NCI-H748 (cell line): Measurements from ENCODE around the gene DEFB108B.
"Not testable (repeated sequence)": the region's sequence is repeated elsewhere in the genome, so short reads cannot be mapped to it uniquely, and the experiment has no call there.

Experiments
- DNase-seq: peaks from one replicate; lab custom pipeline; 2025; ENCODE audit not compliant: unreplicated experiment; lab: John Stamatoyannopoulos, UW

Gene DEFB108B, protein sequence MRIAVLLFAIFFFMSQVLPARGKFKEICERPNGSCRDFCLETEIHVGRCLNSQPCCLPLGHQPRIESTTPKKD

DNA sequence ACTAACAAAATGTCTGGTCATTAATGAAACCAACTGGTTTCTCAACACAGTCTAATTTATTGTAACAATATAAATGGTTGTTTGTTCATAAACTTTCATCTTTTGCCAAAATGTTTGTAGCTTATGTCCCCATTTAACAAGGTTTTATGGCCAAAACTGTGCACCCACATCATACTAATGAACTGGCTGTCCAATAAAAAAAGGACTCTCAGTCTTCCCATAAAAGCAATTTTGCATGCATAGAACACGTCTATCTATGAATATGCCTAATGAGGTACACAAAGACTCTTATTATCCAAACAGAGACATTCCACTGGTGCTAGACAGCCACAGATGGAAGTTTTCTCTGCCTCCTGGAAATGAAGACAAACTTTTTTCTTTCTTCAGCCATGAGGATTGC is at the start of gene DEFB108B:
Gene DEFB108B (plus strand): TSS at position 390 of the 400 bp plus-strand sequence. CDS start 0 bp downstream, at position 390.
- DNase-seq, result not testable (repeated sequence)

DNA sequence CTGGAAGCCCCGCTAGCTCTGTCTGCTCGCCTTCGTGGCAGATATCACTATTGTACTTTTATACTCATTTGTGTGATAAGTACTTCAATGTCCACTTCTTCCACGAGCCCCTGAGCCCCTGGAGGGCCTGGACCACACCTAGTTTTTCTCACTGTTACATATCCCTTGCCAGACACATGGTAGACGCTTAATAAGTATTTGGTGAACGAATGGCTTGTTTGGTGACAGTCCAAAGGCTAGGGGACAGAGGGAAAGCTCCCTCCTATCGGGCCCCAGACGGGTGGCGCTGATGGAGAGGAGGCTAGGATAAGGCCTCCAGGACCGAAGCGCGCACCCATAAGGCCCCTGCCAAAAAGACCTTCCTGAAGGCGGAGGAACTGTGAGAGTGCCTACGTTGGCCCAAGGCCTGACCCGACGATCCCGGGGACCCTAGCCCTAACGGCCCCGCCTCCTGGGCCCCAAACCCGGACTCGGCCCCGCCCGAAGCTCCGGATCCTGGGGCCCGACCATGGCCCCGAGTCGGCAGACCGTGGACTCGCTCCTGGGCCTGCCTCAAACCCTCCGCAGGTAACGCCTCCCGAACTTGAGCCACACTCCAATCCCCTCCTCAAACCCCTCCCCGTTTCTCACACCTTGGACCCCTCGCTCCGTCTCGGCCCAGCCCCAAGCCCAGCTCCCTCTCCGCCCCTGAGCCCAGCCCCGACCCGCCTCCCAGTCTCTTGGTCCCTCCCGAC is 46.7 kb upstream of the DEFB108B start:
- DNase-seq, result peak; percentile 91

DNA sequence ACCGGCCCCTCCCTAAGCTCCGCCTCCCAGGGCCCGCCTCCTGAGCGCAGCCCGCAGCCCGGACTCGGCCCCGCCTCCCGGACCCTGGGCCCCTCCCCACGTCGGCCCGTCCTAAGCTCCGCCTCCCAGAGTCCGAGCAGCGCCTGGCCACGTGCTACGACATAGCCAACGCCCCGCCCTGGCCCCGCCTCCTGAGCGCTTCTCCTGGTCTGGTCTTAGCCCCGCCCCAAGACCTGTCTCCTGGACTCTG is 46.2 kb upstream of the DEFB108B start:
- DNase-seq, result not testable (repeated sequence)

DNA sequence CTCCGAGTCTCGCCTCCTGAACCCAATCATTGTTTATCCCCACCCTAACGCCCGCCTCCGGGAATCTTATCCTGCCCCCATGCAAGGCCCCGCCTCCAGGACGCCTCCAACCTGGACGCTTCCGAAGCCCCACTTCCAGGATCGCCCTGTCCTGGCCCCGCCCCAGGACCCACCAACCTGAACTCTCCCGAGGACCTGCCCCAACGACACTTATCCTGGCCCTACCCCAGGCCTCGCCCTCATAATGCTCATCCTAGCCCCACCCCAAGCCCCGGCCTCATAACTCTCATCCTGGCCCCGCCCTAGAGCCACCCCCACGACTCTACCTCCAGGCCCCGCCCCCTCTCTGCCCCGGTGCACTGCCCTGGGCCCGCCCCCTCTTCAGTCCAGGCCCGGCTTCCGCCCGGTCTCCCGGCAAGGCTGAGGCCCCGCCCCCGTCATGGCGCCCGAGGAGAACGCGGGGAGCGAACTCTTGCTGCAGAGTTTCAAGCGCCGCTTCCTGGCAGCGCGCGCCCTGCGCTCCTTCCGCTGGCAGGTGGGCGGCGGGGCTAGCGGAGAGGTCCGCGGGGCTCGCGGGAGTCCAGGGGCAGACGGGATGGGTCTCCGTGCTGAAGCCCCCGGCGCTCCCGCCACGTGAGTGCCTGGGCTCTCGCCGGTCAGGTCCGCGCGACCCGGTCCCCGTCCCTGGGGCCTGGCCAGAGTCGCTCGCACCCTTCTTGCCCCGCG is 45.7 kb upstream of the DEFB108B start:
- DNase-seq, result peak; percentile 97

DNA sequence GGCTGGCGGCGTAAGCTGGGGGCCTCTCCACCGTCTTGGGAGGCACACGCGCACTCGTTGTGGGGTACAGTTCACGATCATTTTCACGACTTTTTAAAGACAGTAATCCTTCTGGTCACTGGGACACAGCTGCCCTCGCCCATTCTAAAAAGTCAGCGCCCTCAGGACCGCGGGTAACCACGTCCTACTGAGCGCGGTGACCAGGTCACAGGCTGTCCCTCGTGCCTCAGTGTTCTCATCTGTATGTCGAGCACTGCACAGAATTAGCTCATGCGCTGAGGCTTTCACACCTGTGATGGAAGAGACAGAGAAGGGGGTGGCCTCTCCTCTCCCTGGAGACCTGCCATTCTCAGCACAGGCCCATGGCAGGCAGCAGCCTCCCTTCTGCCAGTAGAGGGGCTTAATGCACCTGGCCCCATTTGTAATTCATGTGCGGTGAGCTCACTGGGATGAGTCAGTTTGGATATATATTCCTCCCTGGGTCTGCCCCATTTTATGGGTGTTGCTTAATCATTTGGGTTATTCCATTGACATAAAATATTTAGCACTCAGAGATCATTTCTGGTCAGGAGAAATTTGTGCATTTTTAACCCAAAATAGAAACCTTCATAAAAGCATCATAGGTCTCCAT is 45.1 kb upstream of the DEFB108B start:
- DNase-seq, result peak; percentile 39

DNA sequence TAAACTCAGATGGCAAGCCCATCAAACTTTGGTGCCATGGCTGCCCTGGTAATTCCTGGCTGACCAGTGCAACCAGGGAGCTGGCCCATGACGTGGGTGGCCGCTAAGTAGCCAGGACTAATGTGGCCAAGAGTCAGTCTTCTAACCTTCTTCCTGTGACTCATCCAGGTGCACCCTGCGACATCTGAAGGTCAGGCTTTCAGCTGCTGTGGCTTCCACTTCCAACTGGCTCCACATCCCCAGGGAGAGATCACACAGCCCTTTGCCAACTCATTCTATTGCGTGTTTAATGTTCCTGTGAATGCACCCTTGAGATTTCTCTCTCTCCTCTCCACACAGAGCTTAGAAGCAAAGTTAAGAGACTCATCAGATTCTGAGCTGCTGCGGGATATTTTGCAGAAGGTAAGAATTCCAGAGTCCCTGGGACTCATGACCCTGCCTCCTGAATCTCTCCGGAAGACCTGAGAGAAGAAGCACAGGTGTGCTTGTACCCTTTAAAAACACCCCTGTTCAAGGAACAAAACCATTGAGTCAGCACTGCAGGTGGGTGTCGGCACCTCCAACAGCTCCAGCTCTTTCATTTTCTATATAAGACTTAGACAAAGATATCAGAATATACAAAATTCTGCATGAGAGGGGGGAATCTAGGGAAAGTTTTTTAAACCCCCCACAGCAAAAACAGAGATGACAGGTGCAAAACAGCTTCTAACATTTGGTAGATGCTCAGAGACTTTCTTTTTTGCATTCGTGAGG is 43.4 kb upstream of the DEFB108B start:
- not testable (repeated sequence) for DNase-seq

DNA sequence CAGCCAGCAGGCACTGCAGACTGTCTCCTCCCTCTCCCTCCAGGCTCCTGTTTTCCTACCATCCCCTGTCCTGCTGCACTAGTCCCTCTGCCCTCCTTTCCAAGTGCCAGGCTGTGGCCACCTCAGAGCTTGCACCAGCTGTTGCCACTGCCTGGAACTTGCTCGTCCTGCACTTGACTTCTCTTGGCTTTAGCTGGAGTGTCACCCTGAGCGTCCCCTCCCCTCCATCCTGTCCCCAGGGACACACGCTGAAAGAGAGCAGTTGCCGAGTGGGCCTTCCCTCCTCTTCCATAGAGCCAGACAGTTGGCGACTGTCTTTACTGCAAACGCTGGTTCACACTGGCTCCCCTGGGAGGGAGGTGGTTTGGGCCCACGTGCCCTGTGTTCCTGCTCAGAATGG is 41.9 kb upstream of the DEFB108B start:
- DNase-seq, result not testable (repeated sequence)

DNA sequence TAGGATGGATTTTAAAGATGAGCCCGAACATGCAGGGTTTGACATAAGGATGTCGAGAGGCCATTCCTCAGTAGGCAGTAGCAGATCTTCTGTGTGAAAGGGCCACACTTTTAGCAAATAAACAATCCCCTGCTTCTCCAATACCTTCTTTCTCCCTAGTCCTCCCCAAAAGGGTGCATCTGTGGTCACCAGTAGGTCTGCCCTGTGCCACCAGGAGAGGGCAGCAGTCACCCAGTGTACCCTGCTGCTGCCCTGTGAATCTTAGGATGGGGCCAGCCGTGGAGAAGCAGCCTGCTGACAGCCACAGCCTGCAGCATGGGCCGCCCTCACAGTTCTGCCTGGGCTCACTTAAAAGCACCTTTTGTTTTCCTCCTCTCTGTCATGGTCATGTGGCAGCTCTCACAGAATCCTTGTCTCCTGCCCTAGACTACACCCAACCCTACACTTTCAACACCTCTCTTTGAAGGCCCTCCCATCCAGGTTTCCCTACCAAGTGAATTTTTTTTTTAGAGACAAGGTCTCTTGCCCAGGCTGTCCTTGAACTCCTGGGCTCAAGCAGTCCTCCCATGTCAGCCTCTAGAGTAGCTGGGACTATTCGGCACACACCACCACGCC is 40.3 kb upstream of the DEFB108B start:
- DNase-seq, result peak; percentile 4

DNA sequence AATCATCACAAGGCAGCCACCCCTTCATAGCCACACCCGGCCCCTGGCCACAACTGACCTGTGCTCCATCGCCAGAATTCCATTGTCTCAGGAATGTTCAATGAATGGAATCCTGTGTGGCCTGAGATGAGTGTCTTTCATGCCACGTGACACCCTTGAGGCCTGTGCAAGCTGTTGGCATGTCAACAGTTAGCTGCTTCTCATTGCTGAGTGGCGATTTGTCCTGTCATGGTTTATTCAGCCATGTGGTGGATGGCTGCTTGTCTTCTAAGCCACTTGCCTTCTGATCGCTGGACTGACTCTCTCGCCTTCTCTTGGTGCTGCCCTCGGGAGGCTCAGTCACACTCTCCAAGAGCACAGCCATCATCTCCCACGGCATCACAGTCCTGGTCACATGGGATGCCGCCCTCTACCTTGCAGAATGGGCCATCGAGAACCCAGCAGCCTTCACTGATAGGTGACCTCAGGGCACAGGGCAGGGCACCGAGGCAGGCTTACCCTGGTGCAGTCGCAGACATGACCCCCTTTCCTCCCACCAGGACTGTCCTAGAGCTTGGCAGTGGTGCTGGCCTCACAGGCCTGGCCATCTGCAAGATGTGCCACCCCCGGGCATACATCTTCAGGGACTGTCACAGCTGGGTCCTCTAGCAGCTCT is 38.5 kb upstream of the DEFB108B start:
- DNase-seq, result not testable (repeated sequence)

DNA sequence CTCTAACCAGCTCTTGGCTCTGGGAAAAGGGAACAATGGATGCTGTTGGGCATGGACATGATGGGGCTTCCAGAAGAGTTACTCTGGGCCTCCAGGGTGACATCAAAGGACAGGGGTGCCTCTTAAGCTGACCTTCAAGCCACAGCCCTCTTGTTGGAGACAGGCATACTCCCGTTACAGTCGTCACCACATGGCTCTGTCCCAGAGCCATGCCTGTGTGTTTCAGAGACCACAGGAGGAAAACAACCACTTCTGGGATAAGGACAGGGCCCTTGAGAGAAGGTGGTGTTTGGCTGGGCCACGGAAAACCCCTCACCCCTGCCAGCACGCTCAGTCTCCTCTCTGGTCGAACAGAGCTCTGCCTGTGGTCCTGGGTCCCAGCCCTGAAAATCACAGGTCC is 37.8 kb upstream of the DEFB108B start:
- DNase-seq, result not testable (repeated sequence)

DNA sequence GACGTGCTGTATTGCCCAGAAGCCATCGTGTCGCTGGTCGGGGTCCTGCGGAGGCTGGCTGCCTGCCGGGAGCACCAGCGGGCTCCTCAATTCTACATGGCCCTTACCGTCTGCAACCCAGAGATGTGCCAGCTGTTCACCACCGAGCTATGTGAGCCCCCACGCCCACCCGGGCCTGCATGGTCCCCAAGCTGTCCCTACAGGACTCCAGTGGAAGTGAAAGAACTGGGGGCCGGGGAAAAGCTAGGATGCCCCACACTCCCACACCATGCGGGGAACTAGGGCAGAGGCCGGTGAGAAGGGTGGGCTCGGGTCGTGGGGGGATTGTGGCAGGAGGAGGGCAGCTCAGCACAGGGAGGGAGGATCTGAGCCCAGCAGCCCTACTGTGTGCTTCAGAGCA is 37.0 kb upstream of the DEFB108B start:
- DNase-seq, result not testable (repeated sequence)

DNA sequence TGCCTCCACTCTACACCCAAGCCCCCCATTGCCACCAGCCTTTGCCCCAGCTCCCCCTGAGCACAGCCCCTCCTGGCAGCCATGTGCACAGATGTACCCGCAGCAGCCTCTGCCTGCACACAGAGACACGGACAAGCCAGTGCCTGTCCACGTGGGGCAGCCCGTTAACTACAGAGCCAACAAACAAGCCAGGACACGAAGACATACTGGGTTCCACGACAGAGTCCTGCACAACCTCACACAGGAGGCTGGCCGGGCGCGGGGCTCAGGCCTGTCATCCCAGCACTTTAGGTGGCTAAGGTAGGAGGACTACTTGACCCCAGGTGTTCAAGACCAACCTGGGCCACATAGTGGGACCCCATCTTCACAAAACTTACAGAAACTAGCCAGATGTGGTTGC is 36.2 kb upstream of the DEFB108B start:
- not testable (repeated sequence) for DNase-seq

DNA sequence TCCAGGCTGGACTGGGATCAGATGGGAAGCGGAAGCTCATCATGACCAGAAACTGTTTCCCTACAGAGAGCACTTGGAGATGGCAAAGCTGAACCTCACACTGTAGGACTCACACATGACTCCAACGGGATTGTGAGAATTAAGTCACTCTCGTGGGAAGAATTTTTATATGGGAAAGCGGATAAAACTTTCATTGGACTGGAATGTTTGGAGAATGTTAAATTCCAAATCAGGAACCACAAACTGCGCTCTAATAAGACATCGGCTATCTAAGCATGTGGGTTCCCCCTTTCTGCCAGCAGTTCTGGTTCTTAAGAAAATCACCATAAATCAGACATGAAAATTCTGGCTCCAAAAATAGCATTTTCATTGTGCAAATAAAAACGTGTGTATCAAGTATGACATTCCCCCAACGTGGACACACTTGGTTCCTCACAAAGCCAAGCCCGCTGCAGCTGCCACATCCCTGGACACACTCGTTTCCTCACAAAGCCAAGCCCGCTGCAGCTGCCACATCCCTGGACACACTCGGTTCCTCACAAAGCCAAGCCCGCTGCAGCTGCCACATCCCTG is 33.4 kb upstream of the DEFB108B start:
- DNase-seq, result not testable (repeated sequence)

DNA sequence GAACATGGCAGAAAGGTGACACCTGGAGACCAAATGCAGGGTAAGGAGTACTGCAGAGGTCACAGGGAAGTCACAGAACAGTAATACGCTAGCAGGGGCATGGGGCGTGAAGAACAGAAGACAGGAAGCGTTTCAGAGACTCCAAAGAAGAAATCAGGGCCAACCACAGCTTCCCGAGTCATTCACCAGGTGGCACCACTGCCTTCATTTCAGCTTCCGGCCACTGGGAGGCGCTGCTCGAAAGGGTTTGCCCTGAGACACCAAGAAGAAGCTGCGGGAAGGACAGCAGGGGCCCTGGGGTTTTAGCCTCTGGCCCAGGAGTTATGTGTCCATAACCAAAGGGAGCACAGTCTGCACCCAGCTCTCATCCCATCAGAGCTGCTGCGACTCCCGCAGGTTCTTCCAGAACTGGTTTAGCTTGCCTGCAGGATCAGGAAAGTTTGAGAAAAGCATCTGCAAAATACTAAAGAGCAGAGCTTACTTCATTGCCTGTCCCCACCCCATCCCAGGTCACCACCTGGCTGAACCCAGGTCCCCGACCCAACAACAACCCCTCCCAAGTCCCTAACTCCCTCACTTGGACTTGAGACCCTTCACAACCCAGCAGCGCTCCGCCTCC is 32.6 kb upstream of the DEFB108B start:
- peak; percentile 71 for DNase-seq

DNA sequence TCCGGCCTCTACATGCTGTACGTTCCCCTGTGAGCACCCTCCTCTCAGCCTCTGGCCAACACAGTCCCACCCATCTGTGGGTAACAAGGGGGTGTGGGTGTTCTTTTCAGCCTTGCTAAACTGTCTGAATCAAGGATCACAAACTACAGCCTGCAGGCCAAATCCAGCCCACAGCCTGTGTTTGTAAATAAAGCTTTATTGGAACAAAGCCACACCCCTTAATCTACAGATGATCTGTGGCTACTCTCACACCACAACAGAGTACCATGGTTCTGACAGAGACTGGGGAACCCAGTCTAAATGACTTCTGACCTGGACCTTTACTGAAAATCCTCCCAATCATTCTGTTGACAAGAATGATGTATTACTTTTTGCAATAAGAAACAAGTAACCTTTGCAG is 32.0 kb upstream of the DEFB108B start:
- DNase-seq, result not testable (repeated sequence)

DNA sequence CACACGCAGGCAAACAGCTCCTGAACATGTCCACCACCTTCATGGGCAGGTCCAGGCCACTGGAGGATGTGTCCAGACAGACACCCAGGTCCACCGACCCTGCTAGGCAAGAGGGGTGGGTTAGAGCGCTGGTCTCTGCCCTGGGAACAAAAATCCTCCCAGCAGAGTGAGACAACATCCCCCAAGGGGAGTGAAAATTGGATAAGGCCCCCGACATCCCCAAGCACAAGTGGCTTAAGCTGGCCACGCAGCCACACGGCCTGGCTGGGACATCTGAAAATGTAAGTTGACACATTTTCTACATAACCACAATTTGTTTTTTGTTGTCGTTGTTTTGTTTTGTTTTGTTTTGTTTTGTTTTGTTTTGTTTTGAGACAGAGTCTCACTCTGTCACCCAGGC is 30.1 kb upstream of the DEFB108B start:
- DNase-seq, result not testable (repeated sequence)

DNA sequence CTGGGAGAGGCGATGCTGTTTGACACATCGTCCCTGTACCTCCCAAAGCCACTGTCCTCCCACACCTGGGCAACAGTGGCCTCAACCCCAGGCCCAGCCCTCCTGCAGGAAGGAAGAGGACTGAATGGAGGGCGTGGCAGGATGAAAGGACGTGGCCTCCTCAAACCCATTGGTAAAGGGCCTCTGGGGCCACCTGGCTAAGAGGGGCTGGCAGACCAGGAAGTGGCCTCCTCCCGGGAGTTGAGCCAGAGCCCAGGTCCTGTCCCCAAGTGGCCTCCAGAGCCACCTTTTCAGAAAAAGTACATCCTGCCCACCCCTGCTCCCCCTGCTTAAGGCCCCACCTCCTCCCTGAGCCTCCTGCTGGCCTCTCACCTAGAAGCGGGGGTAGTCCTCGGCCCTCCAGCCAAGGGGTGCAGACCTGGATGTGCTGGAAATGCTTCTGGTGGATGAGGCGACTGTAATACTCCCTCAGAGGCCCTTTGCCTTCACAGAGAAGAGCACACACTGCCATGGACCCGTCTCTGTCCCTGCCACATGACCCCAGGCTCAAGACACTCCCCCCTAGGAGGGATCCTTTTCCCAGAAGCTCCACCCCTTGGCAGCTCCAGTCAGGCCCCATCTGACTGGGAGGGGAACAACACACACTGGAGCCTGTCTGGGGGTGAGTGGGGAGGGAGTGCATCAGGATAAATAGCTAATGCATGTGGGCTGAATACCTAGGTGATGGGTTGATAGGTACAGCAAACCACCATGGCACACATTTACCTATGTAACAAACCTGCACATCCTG is 28.6 kb upstream of the DEFB108B start:
- not testable (repeated sequence) for DNase-seq

DNA sequence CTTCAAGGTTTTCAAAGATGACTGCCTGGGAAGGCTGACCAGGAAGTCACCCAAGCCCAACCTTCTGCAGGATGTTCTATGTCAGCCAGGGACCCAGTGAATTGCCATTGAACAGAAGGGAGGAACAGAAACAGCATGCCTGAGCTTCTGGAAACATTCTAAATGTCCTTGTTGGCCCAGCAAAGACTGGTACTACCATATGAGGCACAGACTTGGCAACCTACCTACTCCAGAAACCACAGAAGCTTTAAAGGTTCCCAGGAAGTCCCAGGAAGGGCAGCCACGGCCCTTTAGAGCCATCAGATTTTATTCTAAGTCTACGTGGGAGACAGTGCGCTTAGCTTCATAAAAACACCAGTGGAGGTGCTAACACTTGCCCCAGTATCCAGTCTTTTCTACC is 20.5 kb upstream of the DEFB108B start:
- DNase-seq, result not testable (repeated sequence)
